ENCODE measurements around the gene DYNLT5.
"Not testable (repeated sequence)": the region's sequence is repeated elsewhere in the genome, so short reads cannot be mapped to it uniquely, and the experiment has no call there.

The DYNLT5 gene

GRCh38 chr1:66752000-66752592 lies at the start of gene DYNLT5:
DYNLT5 (plus strand) TSS chr1:66752459; CDS start chr1:66754659, 2,200 bp downstream.
- no peak for DNase-seq

- DNase-seq: no peak
Measured at GRCh38 chr1:66704177-66704875, 47.9 kb upstream of the DYNLT5 start.

- no peak for DNase-seq
Measured at GRCh38 chr1:66705110-66705509, 47.1 kb upstream of the DYNLT5 start.

GRCh38 chr1:66711420-66711819 lies 40.8 kb upstream of the DYNLT5 start:
- no peak for DNase-seq

GRCh38 chr1:66712839-66713238 lies 39.4 kb upstream of the DYNLT5 start:
- DNase-seq: no peak

GRCh38 chr1:66723985-66724384 lies 28.3 kb upstream of the DYNLT5 start:
- no peak for DNase-seq

- DNase-seq: peak in 5 of 6 experiments; percentile 24 to 78 (median 39)
Measured at GRCh38 chr1:66725885-66726665, 26.2 kb upstream of the DYNLT5 start.

- no peak for DNase-seq
Measured at GRCh38 chr1:66728021-66728420, 24.2 kb upstream of the DYNLT5 start.

- DNase-seq: not testable (repeated sequence)
Measured at GRCh38 chr1:66728716-66729115, 23.5 kb upstream of the DYNLT5 start.

GRCh38 chr1:66729119-66729518 lies 23.1 kb upstream of the DYNLT5 start:
- peak in 4 of 6 experiments; percentile 4 to 63 (median 54) for DNase-seq

GRCh38 chr1:66729523-66729922 lies 22.7 kb upstream of the DYNLT5 start:
- no peak for DNase-seq

- no peak for DNase-seq
Measured at GRCh38 chr1:66730462-66730861, 21.8 kb upstream of the DYNLT5 start.

- no peak for DNase-seq
Measured at GRCh38 chr1:66731170-66731865, 20.9 kb upstream of the DYNLT5 start.

- DNase-seq: no peak
Measured at GRCh38 chr1:66732407-66733166, 19.7 kb upstream of the DYNLT5 start.

GRCh38 chr1:66733348-66734017 lies 18.8 kb upstream of the DYNLT5 start:
- DNase-seq: no peak

- not testable (repeated sequence) for DNase-seq
Measured at GRCh38 chr1:66734531-66734930, 17.7 kb upstream of the DYNLT5 start.

- no peak for DNase-seq
Measured at GRCh38 chr1:66737836-66738235, 14.4 kb upstream of the DYNLT5 start.

GRCh38 chr1:66739401-66740157 lies 12.7 kb upstream of the DYNLT5 start:
- no peak for DNase-seq

- no peak for DNase-seq
Measured at GRCh38 chr1:66745451-66745850, 6.8 kb upstream of the DYNLT5 start.

GRCh38 chr1:66747501-66747900 lies 4.8 kb upstream of the DYNLT5 start:
- no peak for DNase-seq

GRCh38 chr1:66750577-66750976 lies 1.7 kb upstream of the DYNLT5 start:
- peak in 1 of 6 experiments; percentile 7 for DNase-seq
